ENCODE results near the gene EFNA5. TPM values are rescaled to one million over a fixed set of nuclear protein-coding genes. Genes with fewer than 3 reads are reported as not detected.
A peak's percentile ranks its signal among the peaks of the same experiment; 100 is the strongest.

EFNA5 gene
- total and polyA plus RNA-seq, 2 experiments from 2014 or later: 0.64 to 0.86 TPM

DNA sequence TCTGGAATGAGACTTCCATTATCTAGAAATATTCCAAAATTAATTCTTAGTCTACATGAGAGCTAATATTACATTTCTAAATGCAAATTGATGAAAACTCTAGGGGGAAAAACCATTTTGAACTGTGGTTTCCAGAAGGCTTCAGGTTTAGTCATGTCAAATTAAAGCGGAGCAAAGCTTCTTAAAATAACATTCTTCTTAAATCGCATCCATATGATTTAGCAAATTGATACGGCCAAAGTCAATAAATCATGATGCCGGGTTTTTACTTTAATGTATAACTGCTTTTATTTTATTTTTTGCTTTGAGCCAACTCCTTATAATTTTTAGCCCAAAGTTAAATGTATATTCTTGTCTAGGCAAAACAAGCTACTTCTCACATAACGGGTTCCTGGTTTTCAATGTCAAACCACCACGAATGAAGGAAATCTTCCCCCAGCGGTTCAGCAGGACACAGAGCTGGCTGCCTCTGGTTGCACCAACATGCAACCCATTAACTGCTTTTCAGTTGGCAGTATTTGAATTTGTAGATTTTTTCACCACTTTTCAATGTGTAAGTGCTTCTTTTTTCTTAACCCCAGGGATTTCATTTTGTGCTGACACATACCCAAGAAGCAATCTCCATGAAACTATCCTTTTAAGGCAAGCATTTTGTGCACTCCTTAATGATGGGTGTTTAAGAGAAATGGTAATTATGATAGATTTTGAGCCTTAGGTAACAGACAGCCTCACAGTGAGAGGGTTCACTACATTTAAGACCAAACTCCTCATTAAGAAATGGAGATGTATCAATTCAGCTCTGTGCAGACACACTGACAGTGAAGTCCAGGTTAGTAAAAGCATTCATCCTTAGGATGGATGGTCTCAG is 35.5 kb downstream of the EFNA5 start:
- Histone ChIP-seq H3K4me1 (ENCODE audit: insufficient read depth) (no peaks in the 10 kb centered on the region), H4K20me1 (ENCODE audit: insufficient read depth) (no peaks in the 10 kb centered on the region), H2AFZ (no peak overlapping the region), H3K4me3 (no peak overlapping the region), H3F3A (ENCODE audit: insufficient read depth) (no peaks in the 10 kb centered on the region), H3K79me2 (ENCODE audit: insufficient read depth) (no peaks in the 10 kb centered on the region), H3K36me3 (ENCODE audit: low read depth) (no peaks in the 10 kb centered on the region), H3K27ac (no peak overlapping the region), H3K9ac (no peak overlapping the region), H3K9me2 (ENCODE audit: insufficient read depth) (no peaks in the 10 kb centered on the region), H3K9me3 (ENCODE audit: low read depth) (no peaks in the 10 kb centered on the region), H3K27me3 (replicated peaks; ENCODE audit: insufficient read depth) (no peaks in the 10 kb centered on the region), H3K4me2 (ENCODE audit: unreplicated experiment) (no peak overlapping the region)
- TF ChIP-seq EZH2 (IDR thresholded peaks at IDR 0.05; ENCODE audit: insufficient read depth, poor library complexity, severe bottlenecking) (no peak), EZH2phosphoT487 (IDR thresholded peaks at IDR 0.05; ENCODE audit: insufficient read depth, low read depth) (no peak)
- 23 to 26% methylated on average over 7 of the region's 7 CpGs for WGBS, 2 experiments (ENCODE audit: low coverage in 1 of 2, low lambda C conversion rate in 2 of 2, missing lambda C conversion rate in 2 of 2)
- DNase-seq: no peak
- in situ Hi-C loops (cut with MboI): no loop called here

DNA sequence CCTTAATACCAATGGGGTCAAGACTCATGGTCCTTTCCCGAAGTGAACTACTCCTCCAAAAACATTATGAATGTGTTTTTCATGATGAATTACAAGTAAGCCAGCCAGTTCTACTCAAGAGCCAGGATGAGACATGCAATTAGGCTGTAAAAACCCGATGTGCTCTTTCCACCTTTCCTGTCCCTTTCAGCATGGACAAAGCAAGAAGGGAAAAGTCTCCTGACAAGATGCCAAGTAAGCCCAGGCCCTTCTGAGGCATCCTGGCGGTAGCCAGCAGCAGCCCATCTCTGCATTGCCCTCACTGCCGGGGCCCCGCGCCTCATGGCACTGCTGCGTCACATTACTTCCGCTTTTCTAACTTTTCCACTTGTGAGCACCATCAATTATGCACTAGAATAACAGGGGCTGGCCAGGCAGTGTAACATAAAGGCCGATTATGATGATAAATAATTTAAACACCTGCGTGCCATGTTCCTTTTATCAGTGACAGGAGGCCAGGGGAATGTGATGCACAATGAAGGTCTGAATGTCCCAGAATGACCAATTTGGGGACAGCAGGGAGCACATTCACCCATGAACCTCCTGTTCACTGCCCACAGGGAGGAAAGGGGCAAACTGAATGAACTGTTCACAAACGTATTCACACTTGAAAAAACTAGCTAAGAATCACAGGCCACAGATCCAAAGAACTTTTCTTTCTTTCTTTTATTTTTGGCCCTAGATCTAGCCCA is 37.4 kb downstream of the EFNA5 start:
- in situ Hi-C loops (cut with MboI): no loop called here
- Histone ChIP-seq H3F3A (ENCODE audit: insufficient read depth) (no peaks in the 10 kb centered on the region), H3K27me3 (replicated peaks; ENCODE audit: insufficient read depth) (no peaks in the 10 kb centered on the region), H3K9me2 (ENCODE audit: insufficient read depth) (no peaks in the 10 kb centered on the region), H3K4me2 (ENCODE audit: unreplicated experiment) (no peak overlapping the region), H2AFZ (no peak overlapping the region), H3K9me3 (ENCODE audit: low read depth) (no peaks in the 10 kb centered on the region), H3K27ac (no peak overlapping the region), H3K79me2 (ENCODE audit: insufficient read depth) (no peaks in the 10 kb centered on the region), H3K4me3 (no peak overlapping the region), H3K4me1 (ENCODE audit: insufficient read depth) (no peaks in the 10 kb centered on the region), H4K20me1 (ENCODE audit: insufficient read depth) (no peaks in the 10 kb centered on the region), H3K9ac (no peak overlapping the region), H3K36me3 (ENCODE audit: low read depth) (no peaks in the 10 kb centered on the region)
- peak; percentile 12 for DNase-seq
- TF ChIP-seq EZH2phosphoT487 (IDR thresholded peaks at IDR 0.05; ENCODE audit: insufficient read depth, low read depth): no peak
- no peak for TF ChIP-seq EZH2 (IDR thresholded peaks at IDR 0.05; ENCODE audit: insufficient read depth, poor library complexity, severe bottlenecking)
- WGBS, 2 experiments (ENCODE audit: low coverage in 1 of 2, low lambda C conversion rate in 2 of 2, missing lambda C conversion rate in 2 of 2): 58 to 62% methylated on average over 11 of the region's 11 CpGs

DNA sequence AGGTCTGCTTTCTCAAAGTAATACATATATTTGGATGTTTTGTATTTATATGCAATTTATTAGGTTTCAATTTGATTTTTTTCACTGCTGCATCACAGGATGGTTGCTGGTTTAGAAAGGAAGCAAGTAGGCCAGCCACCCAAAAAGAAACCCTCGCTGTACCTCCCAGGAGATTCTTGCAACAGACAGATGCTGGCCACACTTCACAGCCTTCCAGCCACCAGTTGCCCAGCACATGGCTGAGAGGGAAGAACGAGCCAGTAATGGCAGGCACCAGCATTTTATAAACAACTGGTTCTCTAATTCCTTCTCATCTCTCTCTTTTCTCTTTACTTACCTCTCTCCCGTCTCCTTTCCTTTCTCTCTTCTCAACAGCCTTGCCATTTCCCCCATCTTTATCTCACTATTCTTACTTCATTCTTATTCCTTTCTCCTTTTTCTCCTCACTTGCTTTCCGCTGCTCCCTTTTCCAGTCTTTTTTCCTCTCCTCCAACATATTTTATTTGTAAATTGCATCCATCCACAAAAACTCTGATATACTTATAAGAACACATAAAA is 38.9 kb downstream of the EFNA5 start:
- H3K4me2 ChIP-seq (ENCODE audit: unreplicated experiment): no peak overlapping the region
- H3K79me2 ChIP-seq (ENCODE audit: insufficient read depth): no peaks in the 10 kb centered on the region
- H3K9me3 ChIP-seq (ENCODE audit: low read depth): no peaks in the 10 kb centered on the region
- no peak overlapping the region for H3K4me3 ChIP-seq
- H3F3A ChIP-seq (ENCODE audit: insufficient read depth): no peaks in the 10 kb centered on the region
- TF ChIP-seq EZH2 (IDR thresholded peaks at IDR 0.05; ENCODE audit: insufficient read depth, poor library complexity, severe bottlenecking): no peak
- TF ChIP-seq EZH2phosphoT487 (IDR thresholded peaks at IDR 0.05; ENCODE audit: insufficient read depth, low read depth): no peak
- no peaks in the 10 kb centered on the region for H3K4me1 ChIP-seq (ENCODE audit: insufficient read depth)
- 51 to 53% methylated on average over 4 of the region's 4 CpGs for WGBS, 2 experiments (ENCODE audit: low coverage in 1 of 2, low lambda C conversion rate in 2 of 2, missing lambda C conversion rate in 2 of 2)
- in situ Hi-C loops (cut with MboI): no loop called here
- H3K9ac ChIP-seq: no peak overlapping the region
- H2AFZ ChIP-seq: no peak overlapping the region
- no peaks in the 10 kb centered on the region for H3K27me3 ChIP-seq (replicated peaks; ENCODE audit: insufficient read depth)
- no peaks in the 10 kb centered on the region for H3K9me2 ChIP-seq (ENCODE audit: insufficient read depth)
- no peaks in the 10 kb centered on the region for H4K20me1 ChIP-seq (ENCODE audit: insufficient read depth)
- H3K27ac ChIP-seq: no peak overlapping the region
- H3K36me3 ChIP-seq (ENCODE audit: low read depth): no peaks in the 10 kb centered on the region
- no peak for DNase-seq

DNA sequence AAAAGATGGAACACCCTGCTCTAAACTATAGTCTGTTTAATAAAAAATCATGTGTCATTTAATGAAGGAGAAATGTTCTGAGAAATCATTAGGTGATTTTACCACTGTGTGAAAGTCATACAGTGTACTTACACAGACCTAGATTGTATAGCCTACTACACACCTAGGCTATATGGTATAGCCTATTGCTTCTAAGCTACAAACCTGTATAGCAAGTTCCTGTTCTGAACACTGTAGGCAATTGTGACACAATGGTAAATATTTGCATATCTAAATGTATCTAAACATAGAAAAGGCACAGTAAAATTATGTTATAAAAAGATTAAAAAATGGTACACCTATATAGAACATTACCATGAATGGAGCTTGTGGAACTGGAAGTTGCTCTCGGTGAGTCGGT is 40.6 kb downstream of the EFNA5 start:
- Histone ChIP-seq H4K20me1 (ENCODE audit: insufficient read depth) (no peaks in the 10 kb centered on the region), H3F3A (ENCODE audit: insufficient read depth) (no peaks in the 10 kb centered on the region), H2AFZ (no peak overlapping the region), H3K4me1 (ENCODE audit: insufficient read depth) (no peaks in the 10 kb centered on the region), H3K9me2 (ENCODE audit: insufficient read depth) (no peaks in the 10 kb centered on the region), H3K4me2 (ENCODE audit: unreplicated experiment) (no peak overlapping the region), H3K27ac (no peak overlapping the region), H3K79me2 (ENCODE audit: insufficient read depth) (no peaks in the 10 kb centered on the region), H3K9ac (no peak overlapping the region), H3K27me3 (replicated peaks; ENCODE audit: insufficient read depth) (no peaks in the 10 kb centered on the region), H3K9me3 (ENCODE audit: low read depth) (no peaks in the 10 kb centered on the region), H3K4me3 (no peak overlapping the region), H3K36me3 (ENCODE audit: low read depth) (no peaks in the 10 kb centered on the region)
- 92 to 98% methylated on average over 2 of the region's 2 CpGs for WGBS, 2 experiments (ENCODE audit: low coverage in 1 of 2, low lambda C conversion rate in 2 of 2, missing lambda C conversion rate in 2 of 2)
- in situ Hi-C loops (cut with MboI): no loop called here
- DNase-seq: no peak
- TF ChIP-seq EZH2phosphoT487 (IDR thresholded peaks at IDR 0.05; ENCODE audit: insufficient read depth, low read depth): no peak
- no peak for TF ChIP-seq EZH2 (IDR thresholded peaks at IDR 0.05; ENCODE audit: insufficient read depth, poor library complexity, severe bottlenecking)
